Muscle layer of colon (tissue), 2 donors: ENCODE data around the gene AGBL1.

Experiments
- H3K27ac ChIP-seq: one replicate; pipeline ENCODE4 v1.7.0; 2013; ENCODE audit warnings: low read depth, mild to moderate bottlenecking, low read length, moderate library complexity
- H3K27me3 ChIP-seq, 2 donors: one replicate each; pipeline ENCODE4 v1.7.0; 2013; ENCODE audit warnings: low read length in 2 of 2, mild to moderate bottlenecking in 2 of 2; ENCODE audit not compliant: insufficient read depth in 2 of 2, control insufficient read depth in 1 of 2
- H3K36me3 ChIP-seq: one replicate; pipeline ENCODE4 v1.7.0; 2013; ENCODE audit warnings: mild to moderate bottlenecking, low read length; ENCODE audit not compliant: insufficient read depth
- H3K4me1 ChIP-seq: one replicate; pipeline ENCODE4 v1.7.0; 2013; ENCODE audit warnings: mild to moderate bottlenecking, low read length; ENCODE audit not compliant: insufficient read depth
- H3K4me3 ChIP-seq, 2 donors: one replicate each; pipeline ENCODE4 v1.7.0; 2013; ENCODE audit warnings: low read length in 2 of 2, low read depth in 1 of 2, mild to moderate bottlenecking in 1 of 2, moderate library complexity in 1 of 2
- H3K9ac ChIP-seq: one replicate; pipeline ENCODE4 v1.7.0; 2013; ENCODE audit warnings: low read length
- H3K9me3 ChIP-seq: one replicate; pipeline ENCODE4 v1.7.0; 2013; ENCODE audit warnings: mild to moderate bottlenecking, low read length
- donor health status: abdominal sarcoma.
- donor health status: Adenocarcinoma of cecum.

AGBL1 gene

GRCh38 chr15:86634992-86635638 is 555.4 kb downstream of the AGBL1 start:
- Histone ChIP-seq H3K9me3 (no peaks in the 10 kb centered on the region), H3K36me3 (no peaks in the 10 kb centered on the region), H3K27me3 (no peaks in the 10 kb centered on the region), H3K9ac (no peak overlapping the region), H3K4me1 (no peaks in the 10 kb centered on the region), H3K4me3 (no peak overlapping the region), H3K27ac (no peak overlapping the region)

- Histone ChIP-seq H3K27ac (no peak overlapping the region), H3K27me3 (no peaks in the 10 kb centered on the region), H3K9ac (no peak overlapping the region), H3K4me1 (no peaks in the 10 kb centered on the region), H3K9me3 (no peaks in the 10 kb centered on the region), H3K4me3 (no peak overlapping the region), H3K36me3 (no peaks in the 10 kb centered on the region)
Measured at GRCh38 chr15:86644339-86644738, 564.7 kb downstream of the AGBL1 start.

GRCh38 chr15:86645925-86646500 is 566.3 kb downstream of the AGBL1 start:
- no peaks in the 10 kb centered on the region for H3K9me3 ChIP-seq
- H3K27me3 ChIP-seq, result no peaks in the 10 kb centered on the region
- no peaks in the 10 kb centered on the region for H3K4me1 ChIP-seq
- no peak overlapping the region for H3K9ac ChIP-seq
- H3K27ac ChIP-seq, result no peak overlapping the region
- H3K36me3 ChIP-seq, result no peaks in the 10 kb centered on the region
- H3K4me3 ChIP-seq, result no peak overlapping the region

- Histone ChIP-seq H3K36me3 (no peaks in the 10 kb centered on the region), H3K9ac (no peak overlapping the region), H3K4me3 (no peak overlapping the region), H3K9me3 (no peaks in the 10 kb centered on the region), H3K27ac (no peak overlapping the region), H3K27me3 (no peaks in the 10 kb centered on the region), H3K4me1 (no peaks in the 10 kb centered on the region)
Measured at GRCh38 chr15:86647810-86648440, 568.3 kb downstream of the AGBL1 start.

- H3K4me1 ChIP-seq, result no peaks in the 10 kb centered on the region
- H3K27me3 ChIP-seq, result no peaks in the 10 kb centered on the region
- no peaks in the 10 kb centered on the region for H3K36me3 ChIP-seq
- no peaks in the 10 kb centered on the region for H3K9me3 ChIP-seq
- H3K9ac ChIP-seq, result no peak overlapping the region
- H3K27ac ChIP-seq, result no peak overlapping the region
- no peak overlapping the region for H3K4me3 ChIP-seq
Measured at GRCh38 chr15:86649277-86649676, 569.6 kb downstream of the AGBL1 start.

- no peak overlapping the region for H3K4me3 ChIP-seq
- no peaks in the 10 kb centered on the region for H3K4me1 ChIP-seq
- no peaks in the 10 kb centered on the region for H3K36me3 ChIP-seq
- no peak overlapping the region for H3K27ac ChIP-seq
- no peaks in the 10 kb centered on the region for H3K9me3 ChIP-seq
- H3K9ac ChIP-seq, result no peak overlapping the region
- H3K27me3 ChIP-seq, result no peaks in the 10 kb centered on the region
Measured at GRCh38 chr15:86650094-86650493, 570.4 kb downstream of the AGBL1 start.

- Histone ChIP-seq H3K4me1 (no peaks in the 10 kb centered on the region), H3K27me3 (no peaks in the 10 kb centered on the region), H3K9me3 (no peaks in the 10 kb centered on the region), H3K36me3 (no peaks in the 10 kb centered on the region), H3K9ac (no peak overlapping the region), H3K27ac (no peak overlapping the region), H3K4me3 (no peak overlapping the region)
Measured at GRCh38 chr15:86653344-86654197, 573.9 kb downstream of the AGBL1 start.

- Histone ChIP-seq H3K9ac (no peak overlapping the region), H3K4me1 (no peaks in the 10 kb centered on the region), H3K9me3 (no peaks in the 10 kb centered on the region), H3K36me3 (no peaks in the 10 kb centered on the region), H3K4me3 (no peak overlapping the region), H3K27ac (no peak overlapping the region), H3K27me3 (no peaks in the 10 kb centered on the region)
Measured at GRCh38 chr15:86654501-86654900, 574.8 kb downstream of the AGBL1 start.

GRCh38 chr15:86657305-86657704 is 577.6 kb downstream of the AGBL1 start:
- H3K9ac ChIP-seq, result no peak overlapping the region
- H3K4me3 ChIP-seq, result no peak overlapping the region
- no peak overlapping the region for H3K27ac ChIP-seq
- no peaks in the 10 kb centered on the region for H3K4me1 ChIP-seq
- H3K27me3 ChIP-seq, result no peaks in the 10 kb centered on the region
- no peaks in the 10 kb centered on the region for H3K36me3 ChIP-seq
- H3K9me3 ChIP-seq, result no peaks in the 10 kb centered on the region

- H3K27ac ChIP-seq, result no peak overlapping the region
- no peaks in the 10 kb centered on the region for H3K9me3 ChIP-seq
- no peaks in the 10 kb centered on the region for H3K4me1 ChIP-seq
- H3K27me3 ChIP-seq, result no peaks in the 10 kb centered on the region
- no peak overlapping the region for H3K4me3 ChIP-seq
- no peak overlapping the region for H3K9ac ChIP-seq
- no peaks in the 10 kb centered on the region for H3K36me3 ChIP-seq
Measured at GRCh38 chr15:86659724-86660411, 580.2 kb downstream of the AGBL1 start.

GRCh38 chr15:86661580-86661979 is 581.9 kb downstream of the AGBL1 start:
- Histone ChIP-seq H3K27ac (no peak overlapping the region), H3K27me3 (no peaks in the 10 kb centered on the region), H3K9me3 (no peaks in the 10 kb centered on the region), H3K4me1 (no peaks in the 10 kb centered on the region), H3K36me3 (no peaks in the 10 kb centered on the region), H3K9ac (no peak overlapping the region), H3K4me3 (no peak overlapping the region)
